OCI-LY7 (cell line): ENCODE data around the gene AGFG2. TPM values are rescaled to one million over a fixed set of nuclear protein-coding genes. Genes with fewer than 3 reads are reported as not detected.
A peak's percentile ranks its signal among the peaks of the same experiment; 100 is the strongest.

Experiments
- BruUV-seq: library from RNA; stranded (reverse); fragments of 400-500 nt; replicated peaks from 2 replicates; lab custom pipeline; 2021; lab: Mats Ljungman, UMichigan
- CTCF ChIA-PET: fragments of 300-600 bp; sonication (Branson Sonifier 250); formaldehyde crosslinking; loops from one replicate; lab custom pipeline; 2022; ENCODE audit warnings: antibody characterized with exemption; ENCODE audit not compliant: unreplicated experiment; lab: Charles Lee
- POLR2A ChIA-PET: fragments of 300-600 bp; sonication (Branson Sonifier 250); formaldehyde crosslinking; loops from one replicate; lab custom pipeline; 2022; ENCODE audit warnings: antibody characterized with exemption; lab: Charles Lee
- DNase-seq: peaks from one replicate; pipeline ENCODE4 v3.0.0-alpha.2; 2015; ENCODE audit warnings: low spot score
- H2AFZ ChIP-seq: fragments of 200-600 bp; sonication (generic), shearing (Covaris generic); 2 replicates; pipeline ENCODE4 v1.6.1; 2014; ENCODE audit warnings: mild to moderate bottlenecking, antibody characterized with exemption, low read length, moderate library complexity
- H3K27ac ChIP-seq: fragments of 200-600 bp; sonication (generic); 2 replicates; pipeline ENCODE4 v1.5.1; 2014; ENCODE audit warnings: mixed run types, low read depth, mild to moderate bottlenecking, moderate library complexity, low read length, inconsistent platforms; ENCODE audit not compliant: poor library complexity, severe bottlenecking
- H3K36me3 ChIP-seq: fragments of 200-600 bp; sonication (generic); 2 replicates; pipeline ENCODE4 v1.6.1; 2014; ENCODE audit warnings: mild to moderate bottlenecking, antibody characterized with exemption, low read length, moderate library complexity, mixed read lengths; ENCODE audit not compliant: insufficient read depth
- H3K4me1 ChIP-seq: fragments of 200-600 bp; sonication (generic); 2 replicates; pipeline ENCODE4 v1.5.1; 2014; ENCODE audit warnings: mild to moderate bottlenecking, low read length; ENCODE audit not compliant: insufficient read depth, poor library complexity, severe bottlenecking
- H3K4me2 ChIP-seq: fragments of 200-600 bp; sonication (generic); 2 replicates; pipeline ENCODE4 v1.6.1; 2014; ENCODE audit warnings: mild to moderate bottlenecking, low read length
- H3K4me3 ChIP-seq: fragments of 200-600 bp; sonication (generic); 2 replicates; pipeline ENCODE4 v1.5.1; 2014; ENCODE audit warnings: mild to moderate bottlenecking, low read depth, low read length; ENCODE audit not compliant: poor library complexity, severe bottlenecking
- H3K79me2 ChIP-seq: fragments of 200-600 bp; sonication (generic); 2 replicates; pipeline ENCODE4 v1.6.1; 2016; ENCODE audit warnings: low read depth, mild to moderate bottlenecking, low read length, moderate library complexity, mixed read lengths; ENCODE audit not compliant: insufficient read depth
- H3K9me2 ChIP-seq: fragments of 200-600 bp; sonication (generic); 2 replicates; pipeline ENCODE4 v1.6.1; 2016; ENCODE audit warnings: mild to moderate bottlenecking, low read length, mixed read lengths; ENCODE audit not compliant: insufficient read depth
- H3K9me3 ChIP-seq: fragments of 200-600 bp; sonication (generic); 2 replicates; pipeline ENCODE4 v1.6.1; 2014; ENCODE audit warnings: mild to moderate bottlenecking, mixed run types, low read length, mixed read lengths
- H4K20me1 ChIP-seq: fragments of 200-600 bp; sonication (generic); 2 replicates; pipeline ENCODE4 v1.6.1; 2014; ENCODE audit warnings: mild to moderate bottlenecking, antibody characterized with exemption, low read length, moderate library complexity, mixed read lengths; ENCODE audit not compliant: insufficient read depth
- EZH2phosphoT487 ChIP-seq: fragments of 200-600 bp; sonication (generic); IDR thresholded peaks from 2 replicates; pipeline ENCODE4 v1.6.1; 2018; ENCODE audit warnings: low read depth, borderline replicate concordance, mild to moderate bottlenecking, mixed run types, antibody characterized with exemption, low read length, moderate library complexity, mixed read lengths
- intact Hi-C: fragments of 100-400 bp; cut with micrococcal nuclease; formaldehyde crosslinking; loops from one replicate; pipeline ENCODE4 v1.10.0; 2022; ENCODE audit not compliant: unreplicated experiment
- total RNA-seq, 2 experiments: library from RNA; depleted of rRNA in 1 of 2; stranded (reverse); fragments of >200 nt in 1 of 2; shearing (Covaris generic) in 1 of 2; gene quantifications; 2 replicates each; pipeline ENCODE4 v1.2.3, GENCODE V29; 2014 to 2022
- TF ChIP-seq, protein P1 (sequence below): fragments of 200-600 bp; sonication (generic); conservative IDR thresholded peaks from 2 replicates; pipeline ENCODE4 v1.5.1; 2014; ENCODE audit warnings: mild to moderate bottlenecking, antibody characterized with exemption, low read length, moderate library complexity, mixed read lengths

AGFG2 gene
- total RNA-seq, 2 experiments from 2014 or later = 11.5 to 15.2 TPM

DNA sequence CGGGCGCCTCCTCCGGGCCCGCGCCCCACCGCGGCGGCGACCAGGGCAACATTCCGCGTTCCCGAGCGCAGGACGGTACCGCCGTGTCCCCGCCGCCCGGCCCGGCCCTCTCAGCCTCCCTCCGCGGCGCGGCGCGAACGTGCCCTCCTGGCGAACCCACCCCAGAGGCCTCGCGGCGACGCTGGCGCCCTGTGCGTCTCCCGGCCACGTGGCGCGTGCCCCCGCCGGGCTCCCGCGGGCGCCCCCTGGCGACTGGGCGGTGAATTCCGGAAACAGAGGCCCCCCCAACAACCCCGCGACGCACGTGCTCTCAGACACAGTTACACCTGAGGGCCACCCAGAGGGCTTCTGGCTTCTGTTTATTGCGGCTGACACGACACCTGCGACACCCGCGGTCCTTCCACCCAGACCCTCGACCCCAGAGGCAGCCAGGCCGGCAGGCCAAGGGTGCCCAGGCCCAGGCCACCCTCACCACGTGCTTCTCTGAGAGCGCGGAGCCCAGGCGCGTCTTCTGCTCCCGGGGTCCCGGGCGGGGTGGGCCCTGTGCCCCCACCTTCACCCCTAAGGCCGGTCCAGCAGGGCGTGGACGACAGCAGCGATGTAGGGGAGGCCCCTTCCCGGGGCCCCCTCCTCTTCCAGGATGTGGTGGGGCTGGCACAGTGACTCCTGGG, 34.8 kb downstream of the AGFG2 start, which contains the start of gene SAP25:
TSS of gene SAP25 (minus strand) at position 210 of the 671 bp plus-strand sequence. CDS start at position 52, 158 bp downstream.
- CTCF ChIA-PET = no interaction called here
- H3K36me3 ChIP-seq = peaks cover 46% of the 10 kb centered on the region

GRCh38 chr7:100574362-100575205, 35.6 kb downstream of the AGFG2 start:
- BruUV-seq = TSS peak; percentile 44
- H3K27ac ChIP-seq = no peak overlapping the region
- no peak overlapping the region for H3K4me3 ChIP-seq
- intact Hi-C loops = no loop called here
- no peak overlapping the region for H2AFZ ChIP-seq
- H3K36me3 ChIP-seq = peaks cover 52% of the 10 kb centered on the region
- peaks cover 25% of the 10 kb centered on the region for H3K4me1 ChIP-seq
- TF ChIP-seq, protein P1, sequence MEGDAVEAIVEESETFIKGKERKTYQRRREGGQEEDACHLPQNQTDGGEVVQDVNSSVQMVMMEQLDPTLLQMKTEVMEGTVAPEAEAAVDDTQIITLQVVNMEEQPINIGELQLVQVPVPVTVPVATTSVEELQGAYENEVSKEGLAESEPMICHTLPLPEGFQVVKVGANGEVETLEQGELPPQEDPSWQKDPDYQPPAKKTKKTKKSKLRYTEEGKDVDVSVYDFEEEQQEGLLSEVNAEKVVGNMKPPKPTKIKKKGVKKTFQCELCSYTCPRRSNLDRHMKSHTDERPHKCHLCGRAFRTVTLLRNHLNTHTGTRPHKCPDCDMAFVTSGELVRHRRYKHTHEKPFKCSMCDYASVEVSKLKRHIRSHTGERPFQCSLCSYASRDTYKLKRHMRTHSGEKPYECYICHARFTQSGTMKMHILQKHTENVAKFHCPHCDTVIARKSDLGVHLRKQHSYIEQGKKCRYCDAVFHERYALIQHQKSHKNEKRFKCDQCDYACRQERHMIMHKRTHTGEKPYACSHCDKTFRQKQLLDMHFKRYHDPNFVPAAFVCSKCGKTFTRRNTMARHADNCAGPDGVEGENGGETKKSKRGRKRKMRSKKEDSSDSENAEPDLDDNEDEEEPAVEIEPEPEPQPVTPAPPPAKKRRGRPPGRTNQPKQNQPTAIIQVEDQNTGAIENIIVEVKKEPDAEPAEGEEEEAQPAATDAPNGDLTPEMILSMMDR = no peak
- TF ChIP-seq EZH2phosphoT487 = no peak
- no peaks in the 10 kb centered on the region for H3K9me3 ChIP-seq
- no peak overlapping the region for H3K4me2 ChIP-seq
- no peaks in the 10 kb centered on the region for H3K9me2 ChIP-seq
- DNase-seq = no peak
- no peaks in the 10 kb centered on the region for H4K20me1 ChIP-seq
- CTCF ChIA-PET = no interaction called here
- no peaks in the 10 kb centered on the region for H3K79me2 ChIP-seq
- POLR2A ChIA-PET = interaction anchor here (0.6 kb wide), 1 partner anchor 131 kb away, joined by 3 read pairs; the partner anchor contains the start of gene POP7

More for the DNA sequence above, 34.8 kb downstream of the AGFG2 start, which contains the start of gene SAP25:
- no TSS peak for BruUV-seq
- no peaks in the 10 kb centered on the region for H3K9me2 ChIP-seq
- intact Hi-C loops = no loop called here
- H3K4me1 ChIP-seq = peaks cover 32% of the 10 kb centered on the region
- H3K9me3 ChIP-seq = no peaks in the 10 kb centered on the region
- TF ChIP-seq, protein P1 = no peak
- TF ChIP-seq EZH2phosphoT487 = no peak
- H3K79me2 ChIP-seq = no peaks in the 10 kb centered on the region
- H3K4me2 ChIP-seq = no peak within 1 kb of the TSS
- no peak for DNase-seq
- no peak within 1 kb of the TSS for H2AFZ ChIP-seq
- H3K4me3 ChIP-seq = no peak within 1 kb of the TSS
- H4K20me1 ChIP-seq = no peaks in the 10 kb centered on the region
- POLR2A ChIA-PET = interaction anchor here (0.6 kb wide), 1 partner anchor 132 kb away, joined by 3 read pairs; the partner anchor contains the start of gene POP7
- H3K27ac ChIP-seq = no peak within 1 kb of the TSS
